ENCODE data around the gene CBARP.
A peak's percentile ranks its signal among the peaks of the same experiment; 100 is the strongest.

Gene CBARP

DNA sequence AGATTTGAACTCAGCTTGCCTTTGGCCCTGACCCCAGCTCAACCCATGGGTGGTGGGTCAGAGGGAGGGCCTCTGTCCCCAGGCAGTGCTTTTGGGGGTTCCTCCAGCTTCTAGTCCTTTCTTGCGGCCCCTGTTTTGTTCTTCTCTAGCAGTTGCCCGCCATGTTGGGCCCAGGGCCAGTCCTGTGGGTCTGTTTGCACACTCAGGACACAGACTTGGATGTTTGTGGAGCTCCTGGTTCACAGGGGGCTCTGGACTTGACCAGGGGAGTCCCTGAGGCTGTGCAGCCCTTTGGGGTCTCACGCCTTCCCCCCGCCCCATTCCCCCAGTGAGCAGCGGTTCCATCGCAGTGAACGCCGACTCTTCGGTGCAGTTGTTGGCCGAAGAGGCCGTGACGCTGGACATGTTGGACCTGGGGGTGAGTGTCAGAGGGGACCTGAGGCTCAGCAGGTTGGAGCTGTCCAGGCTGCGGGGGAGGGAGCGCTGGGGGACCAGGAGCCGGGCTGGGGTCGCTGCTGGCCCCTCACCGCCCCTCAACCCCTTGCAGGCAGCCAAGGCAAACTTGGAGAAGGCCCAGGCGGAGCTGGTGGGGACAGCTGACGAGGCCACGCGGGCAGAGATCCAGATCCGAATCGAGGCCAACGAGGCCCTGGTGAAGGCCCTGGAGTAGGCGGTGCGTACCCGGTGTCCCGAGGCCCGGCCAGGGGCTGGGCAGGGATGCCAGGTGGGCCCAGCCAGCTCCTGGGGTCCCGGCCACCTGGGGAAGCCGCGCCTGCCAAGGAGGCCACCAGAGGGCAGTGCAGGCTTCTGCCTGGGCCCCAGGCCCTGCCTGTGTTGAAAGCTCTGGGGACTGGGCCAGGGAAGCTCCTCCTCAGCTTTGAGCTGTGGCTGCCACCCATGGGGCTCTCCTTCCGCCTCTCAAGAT lies 6.2 kb upstream of the CBARP start:
- DNase-seq (ENCODE audit: low read depth, low spot score) = peak; percentile 79
- in situ Hi-C loops (cut with HindIII; ENCODE audit: low sequenced_read_pairs) = no loop called here
- TF ChIP-seq, protein P1, sequence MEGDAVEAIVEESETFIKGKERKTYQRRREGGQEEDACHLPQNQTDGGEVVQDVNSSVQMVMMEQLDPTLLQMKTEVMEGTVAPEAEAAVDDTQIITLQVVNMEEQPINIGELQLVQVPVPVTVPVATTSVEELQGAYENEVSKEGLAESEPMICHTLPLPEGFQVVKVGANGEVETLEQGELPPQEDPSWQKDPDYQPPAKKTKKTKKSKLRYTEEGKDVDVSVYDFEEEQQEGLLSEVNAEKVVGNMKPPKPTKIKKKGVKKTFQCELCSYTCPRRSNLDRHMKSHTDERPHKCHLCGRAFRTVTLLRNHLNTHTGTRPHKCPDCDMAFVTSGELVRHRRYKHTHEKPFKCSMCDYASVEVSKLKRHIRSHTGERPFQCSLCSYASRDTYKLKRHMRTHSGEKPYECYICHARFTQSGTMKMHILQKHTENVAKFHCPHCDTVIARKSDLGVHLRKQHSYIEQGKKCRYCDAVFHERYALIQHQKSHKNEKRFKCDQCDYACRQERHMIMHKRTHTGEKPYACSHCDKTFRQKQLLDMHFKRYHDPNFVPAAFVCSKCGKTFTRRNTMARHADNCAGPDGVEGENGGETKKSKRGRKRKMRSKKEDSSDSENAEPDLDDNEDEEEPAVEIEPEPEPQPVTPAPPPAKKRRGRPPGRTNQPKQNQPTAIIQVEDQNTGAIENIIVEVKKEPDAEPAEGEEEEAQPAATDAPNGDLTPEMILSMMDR (IDR thresholded peaks at IDR 0.05; ENCODE audit: low read depth, low read length) = peak; percentile 92
- no peak overlapping the region for H3K4me3 ChIP-seq (ENCODE audit: low read depth, low read length)

DNA sequence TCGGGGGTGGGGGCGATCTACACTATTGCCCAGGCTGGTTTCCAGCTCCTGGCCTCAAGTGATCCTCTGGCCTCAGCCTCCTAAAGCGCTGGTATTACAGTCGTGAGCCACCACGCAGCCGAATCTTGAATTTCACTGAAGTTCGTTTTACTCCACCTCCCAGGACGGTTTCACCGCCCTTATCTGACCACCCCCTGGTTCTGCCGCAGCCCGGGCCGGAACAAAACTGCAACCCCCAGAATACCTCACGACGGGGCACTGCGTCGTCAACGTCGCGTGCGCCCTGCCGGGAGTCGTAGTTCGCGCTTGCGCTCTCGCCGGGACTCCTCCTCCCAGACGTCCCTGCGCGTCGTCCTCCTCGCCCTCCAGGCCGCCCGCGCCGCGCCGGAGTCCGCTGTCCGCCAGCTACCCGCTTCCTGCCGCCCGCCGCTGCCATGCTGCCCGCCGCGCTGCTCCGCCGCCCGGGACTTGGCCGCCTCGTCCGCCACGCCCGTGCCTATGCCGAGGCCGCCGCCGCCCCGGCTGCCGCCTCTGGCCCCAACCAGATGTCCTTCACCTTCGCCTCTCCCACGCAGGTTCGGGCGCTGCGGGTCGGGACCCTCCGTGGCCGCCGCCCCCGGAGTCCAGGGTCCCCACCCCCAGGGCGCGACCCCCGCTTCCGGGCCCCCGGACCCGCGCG lies 3.8 kb upstream of the CBARP start, which contains the start of gene ATP5F1D:
Gene ATP5F1D (plus strand): TSS at position 335 of the 679 bp plus-strand sequence. CDS start 100 bp downstream, at position 435.
- TF ChIP-seq, protein P1 (IDR thresholded peaks at IDR 0.05; ENCODE audit: low read depth, low read length) = no peak
- in situ Hi-C loops (cut with HindIII; ENCODE audit: low sequenced_read_pairs) = no loop called here
- peak within 1 kb of the TSS; percentile 68 for H3K4me3 ChIP-seq (ENCODE audit: low read depth, low read length)
- peak; percentile 94 for DNase-seq (ENCODE audit: low read depth, low spot score)

DNA sequence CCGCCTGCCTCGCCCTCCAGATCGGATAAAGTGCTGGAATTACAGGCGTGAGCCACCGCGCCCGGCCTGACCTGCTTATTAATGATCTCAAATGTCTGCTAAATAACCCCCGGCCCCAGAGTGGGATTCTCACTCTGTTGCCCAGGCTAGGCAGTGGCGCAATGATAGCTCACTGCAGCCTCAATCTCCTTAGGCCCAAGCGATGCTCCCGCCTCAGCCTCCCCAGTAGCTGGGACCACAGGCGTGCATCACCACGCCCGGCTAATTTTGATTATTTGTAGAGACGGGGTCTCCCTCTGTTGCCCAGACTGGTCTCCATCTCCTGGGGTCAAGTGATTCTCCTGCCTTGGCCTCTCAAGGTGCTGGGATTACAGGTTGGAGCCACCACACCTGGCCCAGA lies 3.1 kb upstream of the CBARP start:
- DNase-seq (ENCODE audit: low read depth, low spot score) = no peak
- in situ Hi-C loops (cut with HindIII; ENCODE audit: low sequenced_read_pairs) = no loop called here
- H3K4me3 ChIP-seq (ENCODE audit: low read depth, low read length) = no peak overlapping the region
- TF ChIP-seq, protein P1 (IDR thresholded peaks at IDR 0.05; ENCODE audit: low read depth, low read length) = no peak

DNA sequence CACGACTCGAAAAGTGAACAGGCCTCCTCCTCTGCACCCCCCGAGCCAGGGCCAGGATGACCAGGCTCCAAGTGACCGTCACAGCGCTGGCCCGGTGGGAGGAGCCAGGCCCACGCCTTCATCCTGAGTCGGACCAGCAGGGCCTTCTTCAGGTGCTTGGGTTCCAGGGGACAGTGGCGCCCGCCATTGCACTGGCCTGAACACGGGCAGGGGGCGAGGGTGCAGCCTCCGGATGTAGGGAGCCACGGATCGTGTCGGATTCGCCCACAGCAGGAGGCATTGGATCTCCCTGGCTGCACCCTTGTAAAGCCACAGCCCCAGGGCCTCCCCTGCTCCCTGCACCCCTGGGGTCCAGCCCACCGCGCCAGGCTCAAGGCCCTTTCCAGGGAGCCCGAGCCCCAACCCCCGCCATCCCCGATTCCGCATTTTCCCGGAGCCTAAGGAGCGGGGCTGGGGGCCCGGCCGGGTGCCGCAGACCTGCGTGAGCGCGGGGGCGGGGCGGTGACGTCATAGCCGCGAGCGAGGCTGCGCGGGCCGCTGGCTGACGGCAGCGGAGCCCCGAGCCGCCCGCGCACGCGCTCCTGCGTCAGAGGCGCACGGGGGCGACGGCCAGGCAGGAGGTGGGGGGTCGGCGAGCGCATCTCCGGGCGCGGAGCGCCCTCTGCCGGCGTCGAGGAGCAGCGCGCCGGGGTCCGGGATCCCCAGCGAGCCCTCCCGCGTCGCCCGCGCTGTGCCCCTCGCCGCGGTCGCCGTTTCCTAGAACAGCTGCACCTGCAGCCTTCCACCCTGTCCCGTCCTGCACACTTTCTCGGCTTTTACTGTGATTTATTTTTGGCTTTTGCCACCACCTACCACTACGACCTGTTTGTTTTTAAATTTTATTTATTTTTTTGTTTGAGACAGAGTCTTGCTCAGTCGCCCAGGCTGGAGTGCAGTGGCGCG lies 2.3 kb upstream of the CBARP start:
- peak overlapping the region; percentile 28 for H3K4me3 ChIP-seq (ENCODE audit: low read depth, low read length)
- TF ChIP-seq, protein P1 (IDR thresholded peaks at IDR 0.05; ENCODE audit: low read depth, low read length) = peak; percentile 65
- DNase-seq (ENCODE audit: low read depth, low spot score) = peak; percentile 87
- in situ Hi-C loops (cut with HindIII; ENCODE audit: low sequenced_read_pairs) = no loop called here

DNA sequence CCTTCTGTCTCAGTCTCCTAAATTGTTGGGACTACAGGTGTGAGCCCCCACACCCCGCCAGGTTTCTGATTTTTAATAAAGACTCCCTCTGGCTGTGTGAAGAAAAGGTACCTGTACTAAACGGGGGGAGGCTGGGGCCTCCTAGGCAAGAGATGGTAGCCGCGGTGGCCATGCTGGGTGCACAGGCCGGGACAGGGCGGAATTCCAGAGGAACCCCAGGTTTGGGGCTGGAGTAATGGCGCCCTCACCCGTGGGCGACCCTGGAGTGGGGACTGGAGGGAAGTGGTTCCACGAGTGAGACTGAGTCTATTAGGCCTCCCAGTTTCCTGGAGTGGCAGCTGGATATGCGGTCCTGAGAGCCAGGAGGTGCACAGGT lies 1.6 kb upstream of the CBARP start:
- DNase-seq (ENCODE audit: low read depth, low spot score) = no peak
- in situ Hi-C loops (cut with HindIII; ENCODE audit: low sequenced_read_pairs) = no loop called here
- H3K4me3 ChIP-seq (ENCODE audit: low read depth, low read length) = no peak overlapping the region
- TF ChIP-seq, protein P1 (IDR thresholded peaks at IDR 0.05; ENCODE audit: low read depth, low read length) = no peak
